GM23338 (cell line): ENCODE data around the gene TMIGD3. TPM values are rescaled to one million over a fixed set of nuclear protein-coding genes. Genes with fewer than 3 reads are reported as not detected.

Experiments
- ATAC-seq: fragments of 200-7000 bp; cut with Tn5 transposase; 3 replicates; pipeline ENCODE4 v1.9.1; 2020
- DNase-seq: peaks from one replicate; pipeline ENCODE4 v3.0.0-alpha.2; 2015; ENCODE audit warnings: low spot score
- H2AFZ ChIP-seq: fragments of 200-600 bp; sonication (generic); 2 replicates; pipeline ENCODE4 v1.8.0; 2016; ENCODE audit warnings: antibody characterized with exemption, mild to moderate bottlenecking, moderate library complexity
- H3F3A ChIP-seq: fragments of 200-600 bp; sonication (generic); replicated peaks from 2 replicates; pipeline ENCODE4 v1.8.0; 2017; ENCODE audit warnings: antibody characterized with exemption, mixed run types, low read depth
- H3K27ac ChIP-seq: fragments of 200-600 bp; sonication (generic); 2 replicates; pipeline ENCODE4 v1.6.1; 2016; ENCODE audit warnings: low read depth
- H3K27me3 ChIP-seq: fragments of 200-600 bp; sonication (generic); 2 replicates; pipeline ENCODE4 v1.8.0; 2016; ENCODE audit warnings: mild to moderate bottlenecking, mixed run types, moderate library complexity; ENCODE audit not compliant: insufficient read depth
- H3K36me3 ChIP-seq: fragments of 200-600 bp; sonication (generic); 2 replicates; pipeline ENCODE4 v1.8.0; 2016; ENCODE audit warnings: mild to moderate bottlenecking; ENCODE audit not compliant: insufficient read depth
- H3K4me1 ChIP-seq: fragments of 200-600 bp; sonication (generic); 2 replicates; pipeline ENCODE4 v1.8.0; 2016; ENCODE audit warnings: mild to moderate bottlenecking, moderate library complexity; ENCODE audit not compliant: insufficient read depth
- H3K4me2 ChIP-seq: fragments of 200-600 bp; sonication (generic); 2 replicates; pipeline ENCODE4 v1.7.1; 2017; ENCODE audit warnings: mixed run types
- H3K4me3 ChIP-seq: fragments of 200-600 bp; sonication (generic); 2 replicates; pipeline ENCODE4 v1.6.1; 2016; ENCODE audit warnings: mixed run types
- H3K79me2 ChIP-seq: fragments of 200-600 bp; sonication (generic); replicated peaks from 2 replicates; pipeline ENCODE4 v1.8.0; 2017; ENCODE audit warnings: mild to moderate bottlenecking; ENCODE audit not compliant: insufficient read depth
- H3K9me2 ChIP-seq: fragments of 200-600 bp; sonication (generic); 2 replicates; pipeline ENCODE4 v1.8.0; 2017; ENCODE audit not compliant: insufficient read depth
- H4K20me1 ChIP-seq: fragments of 200-600 bp; sonication (generic); replicated peaks from 2 replicates; pipeline ENCODE4 v1.8.0; 2017; ENCODE audit warnings: mild to moderate bottlenecking; ENCODE audit not compliant: insufficient read depth
- H3K27ac Mint-ChIP-seq: 2 replicates; pipeline ENCODE4 v1.8.0; 2020; ENCODE audit warnings: inconsistent platforms, mild to moderate bottlenecking, moderate library complexity, mixed read lengths
- H3K27me3 Mint-ChIP-seq: 3 replicates; pipeline ENCODE4 v1.8.0; 2022; ENCODE audit warnings: low read depth, mild to moderate bottlenecking, moderate library complexity, mixed read lengths, inconsistent platforms; ENCODE audit not compliant: insufficient read depth, poor library complexity
- H3K36me3 Mint-ChIP-seq: 3 replicates; pipeline ENCODE4 v1.8.0; 2021; ENCODE audit warnings: low read depth, mild to moderate bottlenecking, inconsistent platforms, moderate library complexity, mixed read lengths
- H3K4me1 Mint-ChIP-seq: 3 replicates; pipeline ENCODE4 v1.8.0; 2020; ENCODE audit warnings: mild to moderate bottlenecking, inconsistent platforms, mixed read lengths
- H3K4me3 Mint-ChIP-seq: 3 replicates; pipeline ENCODE4 v1.8.0; 2021; ENCODE audit warnings: moderate library complexity, mild to moderate bottlenecking, inconsistent platforms, mixed read lengths
- H3K9me3 Mint-ChIP-seq: 3 replicates; pipeline ENCODE4 v1.8.0; 2020; ENCODE audit warnings: moderate library complexity, mild to moderate bottlenecking, inconsistent platforms, mixed read lengths
- CREB1 ChIP-seq: fragments of 250-450 bp; sonication (Bioruptor Pico); IDR thresholded peaks from 2 replicates; pipeline ENCODE4 v1.5.0; 2020; ENCODE audit warnings: low read depth, mild to moderate bottlenecking, moderate library complexity
- CTCF ChIP-seq, 2 experiments: fragments of 200-600 bp in 1 of 2; sonication (generic) in 1 of 2; conservative IDR thresholded peaks; 2 replicates each; pipeline versions ENCODE4 v1.5.1 to v1.6.1; 2016 to 2017; ENCODE audit warnings: antibody characterized with exemption in 2 of 2, low read depth in 2 of 2, mild to moderate bottlenecking in 2 of 2, moderate library complexity in 1 of 2
- ETS1 ChIP-seq: IDR thresholded peaks from 2 replicates; pipeline ENCODE4 v1.6.1; 2016; ENCODE audit warnings: antibody characterized with exemption
- EZH2 ChIP-seq: fragments of 200-600 bp; sonication (generic); IDR thresholded peaks from one replicate; pipeline ENCODE4 v1.8.0; 2017; ENCODE audit warnings: antibody characterized with exemption, mild to moderate bottlenecking, low read depth; ENCODE audit not compliant: unreplicated experiment
- EZH2phosphoT487 ChIP-seq: fragments of 200-600 bp; sonication (generic); IDR thresholded peaks from one replicate; pipeline ENCODE4 v1.8.1; 2018; ENCODE audit warnings: antibody characterized with exemption; ENCODE audit not compliant: unreplicated experiment
- JUNB ChIP-seq: IDR thresholded peaks from one replicate; pipeline ENCODE4 v1.6.1; 2016; ENCODE audit warnings: antibody characterized with exemption; ENCODE audit not compliant: unreplicated experiment
- NANOG ChIP-seq: IDR thresholded peaks from 2 replicates; pipeline ENCODE4 v1.6.1; 2016; ENCODE audit warnings: antibody characterized with exemption, borderline replicate concordance
- POLR2AphosphoS5 ChIP-seq: IDR thresholded peaks from 2 replicates; pipeline ENCODE4 v1.6.1; 2016; ENCODE audit warnings: antibody characterized with exemption, low read depth
- STAT1 ChIP-seq: IDR thresholded peaks from one replicate; pipeline ENCODE4 v1.6.1; 2016; ENCODE audit warnings: antibody characterized with exemption; ENCODE audit not compliant: unreplicated experiment
- ZNF114 ChIP-seq: fragments of 250-450 bp; sonication (Bioruptor Pico); IDR thresholded peaks from 2 replicates; pipeline ENCODE4 v1.5.0; 2020; ENCODE audit warnings: mild to moderate bottlenecking, moderate library complexity
- ZNF331 ChIP-seq: fragments of 250-450 bp; sonication (Bioruptor Pico); IDR thresholded peaks from 2 replicates; pipeline ENCODE4 v1.5.0; 2020; ENCODE audit warnings: low read depth, mild to moderate bottlenecking, moderate library complexity
- ZNF462 ChIP-seq: fragments of 250-450 bp; sonication (Bioruptor Pico); IDR thresholded peaks from 2 replicates; pipeline ENCODE4 v1.5.0; 2020; ENCODE audit warnings: mild to moderate bottlenecking, moderate library complexity
- polyA plus RNA-seq: library from polyadenylated mRNA; unstranded; fragments of >200 nt; fragmentation: Nextera tagmentation; extraction: Ambion mirVana; gene quantifications from 2 replicates; pipeline ENCODE4 v1.2.1, GENCODE V29; 2016
- total RNA-seq: library from RNA; depleted of rRNA; stranded (reverse); fragments of >200 nt; shearing (Covaris generic); gene quantifications from 2 replicates; pipeline ENCODE4 v1.2.3, GENCODE V29; 2014

The TMIGD3 gene
- total and polyA plus RNA-seq, 2 experiments from 2014 or later = not detected

GRCh38 chr1:111496398-111496797 is 7.0 kb downstream of the TMIGD3 start:
- TF ChIP-seq JUNB = no peak
- TF ChIP-seq CREB1 = no peak
- TF ChIP-seq ZNF331 = no peak
- H3K4me2 ChIP-seq = no peak overlapping the region
- ATAC-seq (no peak), DNase-seq (no peak)
- no peaks in the 10 kb centered on the region for H3K4me1 ChIP-seq
- Mint-ChIP-seq H3K36me3 (no peaks in the 10 kb centered on the region), H3K27ac (no peak overlapping the region), H3K4me3 (no peak overlapping the region), H3K9me3 (peaks cover 3% of the 10 kb centered on the region; the same call in 2 of the 3 replicates), H3K4me1 (peaks cover 5% of the 10 kb centered on the region; the same call in 2 of the 3 replicates), H3K27me3 (no peaks in the 10 kb centered on the region)
- H3K79me2 ChIP-seq = no peaks in the 10 kb centered on the region
- no peaks in the 10 kb centered on the region for H3K27me3 ChIP-seq
- peaks cover 5% of the 10 kb centered on the region; the same call in 1 of the 2 replicates for H3K9me2 ChIP-seq
- no peak overlapping the region for H3K4me3 ChIP-seq
- H4K20me1 ChIP-seq = no peaks in the 10 kb centered on the region
- no peaks in the 10 kb centered on the region for H3K36me3 ChIP-seq
- H3K27ac ChIP-seq = no peak overlapping the region
- no peak overlapping the region for H2AFZ ChIP-seq
- H3F3A ChIP-seq = no peaks in the 10 kb centered on the region

- no peak overlapping the region; the same call in 1 of the 2 replicates for H2AFZ ChIP-seq
- H3K9me3 Mint-ChIP-seq = peaks cover 3% of the 10 kb centered on the region; the same call in 2 of the 3 replicates
These were observed 12.4 kb downstream of the TMIGD3 start for GRCh38 chr1:111491070-111491469.

More at GRCh38 chr1:111491070-111491469, 12.4 kb downstream of the TMIGD3 start:
- Histone ChIP-seq H3K9me2 (peaks cover 5% of the 10 kb centered on the region; the same call in 1 of the 2 replicates), H4K20me1 (no peaks in the 10 kb centered on the region), H3K36me3 (no peaks in the 10 kb centered on the region), H3K27ac (no peak overlapping the region), H3K4me2 (no peak overlapping the region), H3K79me2 (no peaks in the 10 kb centered on the region), H3K4me1 (no peaks in the 10 kb centered on the region), H3F3A (no peaks in the 10 kb centered on the region), H3K4me3 (no peak overlapping the region), H3K27me3 (no peaks in the 10 kb centered on the region)
- Mint-ChIP-seq H3K36me3 (no peaks in the 10 kb centered on the region), H3K4me1 (peaks cover 5% of the 10 kb centered on the region; the same call in 2 of the 3 replicates), H3K27ac (no peak overlapping the region), H3K27me3 (peaks cover 3% of the 10 kb centered on the region), H3K4me3 (no peak overlapping the region)
- TF ChIP-seq CTCF (conservative IDR thresholded peaks at IDR 0.05; ENCODE audit: low read depth in 2 of 2) (no peak), ZNF114 (CRISPR knock-in tag) (no peak), ETS1 (no peak), POLR2AphosphoS5 (no peak), STAT1 (no peak), ZNF462 (no peak), EZH2phosphoT487 (no peak), NANOG (no peak), JUNB (no peak), ZNF331 (no peak), EZH2 (no peak)
- no peak for ATAC-seq
- no peak for DNase-seq
